GM19193 (cell line): ENCODE measurements around the gene SDF2.
A peak's percentile ranks its signal among the peaks of the same experiment; 100 is the strongest.

ENCODE experiments used
- POLR2A ChIP-seq: IDR thresholded peaks from 4 replicates; pipeline ENCODE4 v1.6.1; 2011; ENCODE audit not compliant: insufficient read depth, insufficient read length; ENCODE audit errors: extremely low read depth

The SDF2 gene

DNA sequence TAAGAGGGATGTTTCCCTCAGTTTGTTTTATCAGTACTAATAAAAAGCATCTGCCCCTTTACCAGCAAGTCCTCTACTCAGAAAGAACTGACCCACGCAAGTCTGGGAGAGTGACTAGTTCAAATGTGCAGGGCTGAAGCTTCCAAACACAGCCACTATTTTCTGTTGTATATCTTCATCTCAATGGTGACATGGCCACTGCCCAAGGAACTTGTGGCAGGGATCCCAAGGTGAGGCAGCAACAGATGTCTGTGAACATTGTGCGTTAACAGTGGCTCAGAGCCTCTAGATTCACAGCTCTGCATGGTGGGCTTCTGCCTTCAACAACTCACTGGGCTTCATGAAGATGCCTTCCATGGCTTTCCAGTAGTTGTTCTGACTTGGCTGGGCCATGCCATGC is 13.0 kb downstream of the SDF2 start:
- TF ChIP-seq POLR2A: no peak

DNA sequence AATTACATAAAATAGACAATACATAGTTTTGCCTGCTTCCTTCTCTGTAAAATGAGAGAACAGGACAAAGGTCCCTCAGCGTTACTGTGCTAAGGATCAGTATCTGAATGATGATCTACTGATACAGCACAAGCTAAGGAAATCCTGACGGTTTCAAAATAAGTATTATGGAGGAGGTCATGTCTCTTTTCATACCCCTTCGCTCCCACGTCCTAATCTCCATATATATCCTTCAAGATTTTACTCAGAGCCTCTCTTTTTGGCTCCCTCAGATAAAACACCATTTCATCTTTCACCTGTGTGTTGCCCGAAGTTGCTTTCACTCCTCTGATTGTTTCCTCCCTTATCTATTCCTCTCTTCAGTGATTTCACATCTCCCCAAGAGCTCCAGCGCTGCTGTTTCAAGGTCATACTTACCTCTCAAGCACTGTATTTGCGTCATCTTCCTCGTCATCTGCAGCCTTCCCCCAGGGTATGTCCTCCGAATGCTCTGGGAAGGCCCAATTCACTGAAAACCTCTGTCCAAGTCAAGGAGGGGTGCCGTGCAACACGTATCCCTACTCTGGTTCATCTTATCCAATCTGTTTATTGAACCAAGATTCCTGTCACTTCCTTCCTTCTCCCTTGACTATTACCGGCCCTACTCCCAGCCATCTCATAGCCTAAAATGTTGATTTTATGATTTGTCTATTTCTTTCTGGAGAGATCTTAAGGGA is 15.5 kb downstream of the SDF2 start:
- no peak for TF ChIP-seq POLR2A

DNA sequence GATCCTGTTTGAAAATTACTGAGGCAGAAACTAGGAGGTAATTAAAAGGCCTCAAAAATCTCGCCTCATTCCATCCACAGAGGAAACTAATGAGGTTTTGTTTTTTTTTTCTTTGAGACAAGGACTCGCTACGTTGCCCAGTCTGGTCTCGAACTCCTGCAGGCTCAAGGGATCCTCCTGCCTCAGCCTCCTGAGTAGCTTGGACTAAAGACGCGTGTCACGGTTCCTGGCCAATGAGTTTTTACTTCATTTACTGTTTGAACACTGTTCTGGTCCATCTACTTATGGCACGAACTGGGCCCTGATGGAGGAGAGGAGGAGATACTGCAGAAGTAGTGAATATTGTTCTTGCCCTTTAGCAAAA is 16.1 kb downstream of the SDF2 start:
- TF ChIP-seq POLR2A: no peak

- TF ChIP-seq POLR2A: peak; percentile 87
Observed at GRCh38 chr17:28644787-28645575, 16.7 kb downstream of the SDF2 start, which contains the start of gene BLTP2. BLTP2 (minus strand) TSS chr17:28645158; CDS start chr17:28645056, 102 bp downstream.

GRCh38 chr17:28643983-28644786 is 17.5 kb downstream of the SDF2 start:
- TF ChIP-seq POLR2A: no peak

DNA sequence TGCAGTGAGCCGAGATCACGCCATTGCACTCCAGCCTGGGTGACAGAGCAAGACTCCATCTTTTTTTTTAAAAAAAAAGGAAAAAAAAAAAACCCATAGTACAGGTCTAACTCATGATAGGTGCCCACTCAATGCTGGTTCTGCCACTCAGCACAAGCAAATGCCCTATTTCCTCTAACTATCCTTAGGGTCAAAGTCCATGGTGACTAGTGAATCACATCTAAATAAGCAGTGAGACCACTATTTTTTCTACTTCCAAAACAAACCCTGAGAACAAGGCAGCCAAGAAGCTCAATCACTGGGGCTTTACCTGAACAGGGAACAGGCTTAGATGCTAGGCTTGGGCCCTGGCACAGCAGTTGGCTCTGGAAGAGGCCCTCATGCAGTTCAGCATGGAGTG is 20.1 kb downstream of the SDF2 start:
- TF ChIP-seq POLR2A: no peak

DNA sequence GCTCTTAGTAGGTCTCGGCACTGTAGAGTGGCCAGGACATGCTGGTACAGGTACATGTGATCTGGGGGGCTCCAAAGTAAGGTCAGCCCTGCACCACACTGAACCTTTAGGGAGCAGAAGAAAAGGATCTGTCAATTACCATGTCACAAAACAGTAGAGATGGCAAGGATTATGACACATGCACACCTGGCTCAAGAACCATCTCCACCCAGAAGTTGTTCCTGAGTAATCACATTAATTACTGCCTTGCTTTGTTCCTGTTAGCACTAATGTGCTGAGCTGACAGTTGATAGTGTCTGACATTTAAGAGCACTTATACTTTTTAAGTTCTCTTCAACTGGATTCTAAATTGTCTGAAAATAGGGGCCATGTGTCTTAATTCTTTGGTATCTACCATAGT is 26.2 kb downstream of the SDF2 start:
- no peak for TF ChIP-seq POLR2A

DNA sequence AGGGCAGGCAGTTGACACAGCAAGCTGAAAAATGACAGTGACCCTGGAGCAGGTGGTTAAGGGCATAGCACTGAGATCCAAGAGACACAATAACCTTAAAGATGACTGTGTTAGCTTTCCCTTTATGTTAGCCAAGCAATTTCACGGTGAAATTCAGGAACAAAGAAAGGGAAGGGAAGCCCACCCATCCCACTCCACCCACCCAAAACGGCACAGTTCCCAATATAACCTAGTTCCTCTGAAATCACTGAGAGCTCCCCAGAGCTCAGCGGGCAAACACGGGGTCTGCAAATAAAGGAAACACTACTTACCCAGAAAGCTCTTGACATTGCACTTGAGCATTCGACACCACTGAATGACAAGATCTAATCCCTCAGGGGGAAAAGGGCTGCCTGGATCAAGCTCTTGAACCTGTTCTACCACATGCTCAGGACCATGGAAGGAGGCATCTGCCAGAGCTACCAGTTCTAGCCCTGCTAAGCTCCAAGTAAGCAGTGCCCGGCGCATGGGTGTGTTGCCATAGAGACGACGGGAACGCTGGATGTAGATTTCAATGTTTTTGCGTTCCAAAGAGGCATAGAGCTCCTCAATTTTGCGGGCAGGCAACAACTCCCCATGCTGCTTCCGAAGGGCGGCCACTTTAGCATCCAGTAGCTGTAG is 27.4 kb downstream of the SDF2 start:
- no peak for TF ChIP-seq POLR2A

DNA sequence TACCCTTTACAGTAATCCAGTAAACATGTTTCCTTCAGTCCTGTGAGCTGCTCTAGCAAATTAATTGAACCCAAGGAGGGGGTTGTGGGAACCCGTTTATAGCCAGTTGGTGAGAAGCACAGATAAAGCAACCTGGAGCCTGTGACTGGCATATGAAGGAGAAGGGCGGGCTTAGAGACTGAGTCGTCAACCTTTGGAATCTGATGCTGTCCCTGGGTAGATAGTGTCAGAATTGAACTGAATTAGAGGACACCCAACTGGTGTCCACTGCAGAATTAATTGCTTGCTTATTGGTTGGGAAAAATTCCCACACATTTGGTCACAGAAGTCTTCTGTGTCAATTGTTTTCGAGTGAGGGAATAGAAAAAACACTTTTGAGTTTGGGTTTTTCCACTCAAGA is 34.9 kb downstream of the SDF2 start:
- no peak for TF ChIP-seq POLR2A

DNA sequence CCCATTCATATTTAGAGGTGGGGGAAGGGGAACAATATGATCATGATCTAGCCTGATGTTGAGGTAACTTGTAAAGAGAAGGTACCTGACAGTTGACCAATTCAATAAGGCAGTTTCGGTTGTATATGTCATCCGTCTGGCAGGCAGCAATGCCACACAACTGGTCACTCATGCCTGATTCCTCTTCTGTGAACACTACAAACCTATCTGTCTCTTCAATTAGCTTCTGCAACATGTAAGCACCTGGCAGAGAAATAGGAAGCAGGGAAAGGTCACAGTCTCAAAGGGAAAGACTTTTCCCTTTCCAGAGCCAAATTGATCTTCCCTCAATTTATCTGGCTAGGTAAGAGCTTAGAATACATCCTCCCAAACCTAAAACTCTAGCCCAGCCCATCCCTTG is 37.6 kb downstream of the SDF2 start:
- TF ChIP-seq POLR2A: no peak

DNA sequence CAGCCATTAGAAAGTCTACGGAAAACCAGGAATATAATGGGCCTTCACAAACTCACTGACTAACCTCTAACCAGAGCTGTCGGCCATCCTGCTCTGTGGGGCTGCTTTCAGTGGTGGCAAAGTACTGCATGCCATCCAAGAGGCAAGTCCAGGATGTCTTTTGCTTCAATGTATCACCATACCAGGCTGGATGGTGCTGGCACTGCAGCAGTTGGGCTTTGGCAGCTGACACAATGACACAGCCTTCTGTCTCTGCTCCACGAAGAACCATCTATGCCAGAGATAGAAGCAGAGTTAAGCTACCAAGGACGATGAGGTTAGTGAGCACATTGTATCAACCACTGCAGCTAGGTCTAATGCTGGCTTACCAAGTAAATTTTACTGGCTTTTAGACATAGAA is 38.0 kb downstream of the SDF2 start:
- no peak for TF ChIP-seq POLR2A

- TF ChIP-seq POLR2A: no peak
Observed at GRCh38 chr17:28622186-28622585, 39.5 kb downstream of the SDF2 start.

- no peak for TF ChIP-seq POLR2A
Observed at GRCh38 chr17:28620010-28620409, 41.7 kb downstream of the SDF2 start.

- TF ChIP-seq POLR2A: no peak
Observed at GRCh38 chr17:28618464-28618863, 43.2 kb downstream of the SDF2 start.

DNA sequence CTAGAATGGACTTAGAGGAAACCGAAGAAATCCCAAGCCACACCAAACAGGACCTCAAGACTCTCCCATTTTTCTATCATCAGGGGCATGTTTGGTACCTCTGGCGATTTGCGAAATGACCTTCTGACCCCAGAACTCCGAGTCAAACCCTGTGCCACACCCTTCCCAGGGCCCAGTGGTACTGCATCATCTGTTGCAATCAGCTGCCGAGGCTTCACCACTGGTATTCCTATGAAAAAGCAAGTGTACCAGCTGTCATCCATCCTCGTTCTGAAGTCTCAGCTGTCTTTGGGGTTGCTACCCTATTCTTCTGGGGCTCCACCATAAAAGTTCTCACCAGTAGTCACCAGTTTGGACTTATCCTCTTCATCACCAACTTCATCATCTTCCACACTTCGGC is 45.4 kb downstream of the SDF2 start:
- TF ChIP-seq POLR2A: no peak
